ENCODE data around the gene CAPZB.
"Not testable (repeated sequence)": the region's sequence is repeated elsewhere in the genome, so short reads cannot be mapped to it uniquely, and the experiment has no call there.

CAPZB gene

DNA sequence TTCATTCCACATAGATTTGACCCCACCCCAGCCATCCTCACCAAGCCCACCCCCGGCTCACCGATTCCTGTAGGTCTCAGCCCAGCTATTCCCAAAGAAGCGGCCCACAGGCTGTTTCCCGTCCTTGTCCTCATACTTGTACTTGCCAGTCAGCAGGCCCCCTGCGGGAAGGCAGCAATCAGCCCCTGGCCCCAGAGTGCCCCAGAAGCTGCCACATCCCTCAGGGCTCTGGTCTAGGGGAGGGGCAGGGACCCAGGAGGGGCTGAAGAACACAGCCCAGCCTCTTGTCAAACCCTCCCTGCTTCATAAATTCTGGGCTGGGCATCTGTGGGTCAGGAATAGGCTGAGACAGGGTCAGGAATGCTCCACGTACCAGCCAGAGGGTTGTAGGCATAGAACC, 178.4 kb downstream of the CAPZB start:
- in situ Hi-C loops (cut with HindIII; ENCODE audit: low pct_unique_long_range_greater_than_20kb, low sequenced_read_pairs) = no loop called here
- no peak for TF ChIP-seq JUND (IDR thresholded peaks at IDR 0.05; ENCODE audit: low read depth)
- DNase-seq (ENCODE audit: low read depth in 1 of 2, low spot score in 1 of 2) = no peak

GRCh38 chr1:19305880-19306279, 179.5 kb downstream of the CAPZB start:
- in situ Hi-C loops (cut with HindIII; ENCODE audit: low pct_unique_long_range_greater_than_20kb, low sequenced_read_pairs) = no loop called here
- no peak for TF ChIP-seq JUND (IDR thresholded peaks at IDR 0.05; ENCODE audit: low read depth)
- no peak for DNase-seq (ENCODE audit: low read depth in 1 of 2, low spot score in 1 of 2)

DNA sequence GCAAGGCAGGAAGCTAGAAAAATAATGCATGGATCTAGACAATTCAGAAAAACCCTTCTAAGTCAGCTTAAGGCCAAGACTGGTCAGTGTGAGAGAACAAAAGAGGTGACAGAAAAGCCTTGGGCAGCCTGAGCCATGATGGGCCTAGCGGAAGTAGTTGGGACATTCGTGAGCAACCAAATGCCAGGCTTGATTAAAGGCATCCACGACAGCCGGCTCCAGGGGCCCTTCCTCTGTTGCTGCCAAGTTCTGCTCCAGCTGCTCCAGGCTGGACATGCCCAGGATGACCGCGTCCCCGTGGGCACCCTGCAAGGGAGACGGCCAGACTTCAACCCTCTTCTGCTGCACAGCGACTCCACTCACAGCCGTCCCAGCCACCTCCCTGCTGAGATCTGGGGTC, 181.3 kb downstream of the CAPZB start:
- in situ Hi-C loops (cut with HindIII; ENCODE audit: low pct_unique_long_range_greater_than_20kb, low sequenced_read_pairs); DNase-seq (ENCODE audit: low read depth in 1 of 2, low spot score in 1 of 2): not testable (repeated sequence)

DNA sequence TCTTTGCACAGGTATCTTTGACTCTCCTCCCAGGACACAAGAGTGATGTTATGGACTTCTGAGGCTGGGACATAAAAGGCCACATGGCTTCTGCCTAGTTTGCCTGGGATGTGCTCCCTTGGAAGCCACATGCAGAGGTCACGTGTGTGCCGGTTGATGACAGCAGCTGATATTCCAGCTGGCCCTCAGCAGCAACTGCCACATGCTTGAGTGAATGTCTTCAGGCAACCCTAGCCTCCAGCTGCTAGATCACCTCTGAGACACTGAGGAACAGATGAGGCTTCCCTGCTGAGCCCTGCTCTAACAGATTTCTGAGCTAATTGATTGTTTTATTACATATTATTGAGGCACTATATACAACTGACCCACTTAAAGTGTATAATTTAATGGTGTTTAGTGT, 185.1 kb downstream of the CAPZB start:
- TF ChIP-seq JUND (IDR thresholded peaks at IDR 0.05; ENCODE audit: low read depth) = no peak
- in situ Hi-C loops (cut with HindIII; ENCODE audit: low pct_unique_long_range_greater_than_20kb, low sequenced_read_pairs) = no loop called here
- DNase-seq (ENCODE audit: low read depth in 1 of 2, low spot score in 1 of 2) = no peak

- in situ Hi-C loops (cut with HindIII; ENCODE audit: low pct_unique_long_range_greater_than_20kb, low sequenced_read_pairs) = no loop called here
Measured at GRCh38 chr1:19294638-19295037, 190.7 kb downstream of the CAPZB start.

DNA sequence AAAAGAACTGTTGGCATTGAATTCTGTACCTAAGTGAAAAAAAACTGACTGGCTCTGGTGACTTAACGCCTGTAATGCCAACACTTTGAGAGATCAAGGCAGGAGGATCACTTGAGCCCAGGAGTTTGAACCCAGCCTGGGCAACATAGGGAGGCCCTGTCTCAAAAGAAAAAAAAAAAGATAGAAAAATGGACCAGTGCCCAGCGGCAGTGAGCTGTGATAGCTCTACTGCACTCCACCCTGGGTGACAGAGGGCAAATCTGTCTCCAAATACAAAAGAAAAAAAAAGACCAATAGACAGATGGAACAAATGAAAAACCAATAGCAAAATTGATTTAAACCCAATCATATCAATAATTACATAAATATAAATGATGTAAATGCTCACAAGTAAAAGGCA, 196.1 kb downstream of the CAPZB start:
- no peak for DNase-seq (ENCODE audit: low read depth in 1 of 2, low spot score in 1 of 2)
- in situ Hi-C loops (cut with HindIII; ENCODE audit: low pct_unique_long_range_greater_than_20kb, low sequenced_read_pairs) = no loop called here
- no peak for TF ChIP-seq JUND (IDR thresholded peaks at IDR 0.05; ENCODE audit: low read depth)

More at GRCh38 chr1:19294638-19295037, 190.7 kb downstream of the CAPZB start:
- TF ChIP-seq JUND (IDR thresholded peaks at IDR 0.05; ENCODE audit: low read depth) = no peak
- no peak for DNase-seq (ENCODE audit: low read depth in 1 of 2, low spot score in 1 of 2)

Data from T47D (cell line).